ENCODE data around the gene ADGRG6.

GRCh38 chr6:142336787-142337186, 35.0 kb downstream of the ADGRG6 start:
- no peak for TF ChIP-seq POLR2A (IDR thresholded peaks at IDR 0.05)
- no peak for TF ChIP-seq CTCF (IDR thresholded peaks at IDR 0.05)

Data from esophagus squamous epithelium (tissue), 4 donors.